OCI-LY7 (cell line): Measurements from ENCODE around the gene CDK2. TPM values are rescaled to one million over a fixed set of nuclear protein-coding genes. Genes with fewer than 3 reads are reported as not detected.
"Not testable (repeated sequence)": the region's sequence is repeated elsewhere in the genome, so short reads cannot be mapped to it uniquely, and the experiment has no call there.

Experiments
- Bru-seq: library from RNA; stranded (reverse); fragments of 400-500 nt; gene quantifications from one replicate; lab custom pipeline; 2021; lab: Mats Ljungman, UMichigan
- BruChase-seq, 2 experiments: library from RNA; stranded (reverse); fragments of 400-500 nt; gene quantifications; one replicate each; lab custom pipeline; 2021; lab: Mats Ljungman, UMichigan
- BruUV-seq: library from RNA; stranded (reverse); fragments of 400-500 nt; replicated peaks from 2 replicates; lab custom pipeline; 2021; lab: Mats Ljungman, UMichigan
- CTCF ChIA-PET: fragments of 300-600 bp; sonication (Branson Sonifier 250); formaldehyde crosslinking; loops from one replicate; lab custom pipeline; 2022; ENCODE audit warnings: antibody characterized with exemption; ENCODE audit not compliant: unreplicated experiment; lab: Charles Lee
- POLR2A ChIA-PET: fragments of 300-600 bp; sonication (Branson Sonifier 250); formaldehyde crosslinking; loops from one replicate; lab custom pipeline; 2022; ENCODE audit warnings: antibody characterized with exemption; lab: Charles Lee
- DNase-seq: peaks from one replicate; pipeline ENCODE4 v3.0.0-alpha.2; 2015; ENCODE audit warnings: low spot score
- H2AFZ ChIP-seq: fragments of 200-600 bp; sonication (generic), shearing (Covaris generic); 2 replicates; pipeline ENCODE4 v1.6.1; 2014; ENCODE audit warnings: mild to moderate bottlenecking, antibody characterized with exemption, low read length, moderate library complexity
- H3K27ac ChIP-seq: fragments of 200-600 bp; sonication (generic); 2 replicates; pipeline ENCODE4 v1.5.1; 2014; ENCODE audit warnings: mixed run types, low read depth, mild to moderate bottlenecking, moderate library complexity, low read length, inconsistent platforms; ENCODE audit not compliant: poor library complexity, severe bottlenecking
- H3K36me3 ChIP-seq: fragments of 200-600 bp; sonication (generic); 2 replicates; pipeline ENCODE4 v1.6.1; 2014; ENCODE audit warnings: mild to moderate bottlenecking, antibody characterized with exemption, low read length, moderate library complexity, mixed read lengths; ENCODE audit not compliant: insufficient read depth
- H3K4me1 ChIP-seq: fragments of 200-600 bp; sonication (generic); 2 replicates; pipeline ENCODE4 v1.5.1; 2014; ENCODE audit warnings: mild to moderate bottlenecking, low read length; ENCODE audit not compliant: insufficient read depth, poor library complexity, severe bottlenecking
- H3K4me2 ChIP-seq: fragments of 200-600 bp; sonication (generic); 2 replicates; pipeline ENCODE4 v1.6.1; 2014; ENCODE audit warnings: mild to moderate bottlenecking, low read length
- H3K4me3 ChIP-seq: fragments of 200-600 bp; sonication (generic); 2 replicates; pipeline ENCODE4 v1.5.1; 2014; ENCODE audit warnings: mild to moderate bottlenecking, low read depth, low read length; ENCODE audit not compliant: poor library complexity, severe bottlenecking
- H3K79me2 ChIP-seq: fragments of 200-600 bp; sonication (generic); 2 replicates; pipeline ENCODE4 v1.6.1; 2016; ENCODE audit warnings: low read depth, mild to moderate bottlenecking, low read length, moderate library complexity, mixed read lengths; ENCODE audit not compliant: insufficient read depth
- H3K9me2 ChIP-seq: fragments of 200-600 bp; sonication (generic); 2 replicates; pipeline ENCODE4 v1.6.1; 2016; ENCODE audit warnings: mild to moderate bottlenecking, low read length, mixed read lengths; ENCODE audit not compliant: insufficient read depth
- H3K9me3 ChIP-seq: fragments of 200-600 bp; sonication (generic); 2 replicates; pipeline ENCODE4 v1.6.1; 2014; ENCODE audit warnings: mild to moderate bottlenecking, mixed run types, low read length, mixed read lengths
- H4K20me1 ChIP-seq: fragments of 200-600 bp; sonication (generic); 2 replicates; pipeline ENCODE4 v1.6.1; 2014; ENCODE audit warnings: mild to moderate bottlenecking, antibody characterized with exemption, low read length, moderate library complexity, mixed read lengths; ENCODE audit not compliant: insufficient read depth
- CTCF ChIP-seq: fragments of 200-600 bp; sonication (generic); conservative IDR thresholded peaks from 2 replicates; pipeline ENCODE4 v1.5.1; 2014; ENCODE audit warnings: mild to moderate bottlenecking, antibody characterized with exemption, low read length, moderate library complexity, mixed read lengths
- EZH2phosphoT487 ChIP-seq: fragments of 200-600 bp; sonication (generic); IDR thresholded peaks from 2 replicates; pipeline ENCODE4 v1.6.1; 2018; ENCODE audit warnings: low read depth, borderline replicate concordance, mild to moderate bottlenecking, mixed run types, antibody characterized with exemption, low read length, moderate library complexity, mixed read lengths
- intact Hi-C: fragments of 100-400 bp; cut with micrococcal nuclease; formaldehyde crosslinking; loops from one replicate; pipeline ENCODE4 v1.10.0; 2022; ENCODE audit not compliant: unreplicated experiment
- long read RNA-seq: library from polyadenylated mRNA; stranded (forward); transcript quantifications from one replicate; pipeline ENCODE4 v2.0.0, GENCODE V29; 2022
- total RNA-seq, 2 experiments: library from RNA; depleted of rRNA in 1 of 2; stranded (reverse); fragments of >200 nt in 1 of 2; shearing (Covaris generic) in 1 of 2; gene quantifications; 2 replicates each; pipeline ENCODE4 v1.2.3, GENCODE V29; 2014 to 2022

CDK2 gene
- total RNA-seq (2014; rRNA removed; shearing (Covaris generic)) = 57.8 and 68.1 TPM in 2 replicates
- 80.9 and 81.4 TPM in 2 replicates for total RNA-seq (2022)
- percentile 80 among the genes with signal in this experiment for Bru-seq, nascent RNA
- percentile 97 among the genes with signal in this experiment for BruChase-seq, experiment 1, labeled RNA remaining after a 6-hour chase
- BruChase-seq, experiment 2, labeled RNA remaining after a 2-hour chase = percentile 95 among the genes with signal in this experiment
- long read RNA-seq, transcript CDK2-208 (6 exons, 2,598 nt) = minor isoform, 11 of 215 reads
- long read RNA-seq, transcript CDK2-201 (7 exons, 2,296 nt) = major isoform, 171 of 215 reads
- long read RNA-seq, partial matches to known transcripts = 9 of 215 reads
- long read RNA-seq, other reads (novel, unspliced or antisense) = 17 of 215 reads

- H3K4me3 ChIP-seq = peak within 1 kb of the TSS; percentile 91
- peaks cover 31% of the 10 kb centered on the region for H3K36me3 ChIP-seq
- no peak for TF ChIP-seq EZH2phosphoT487
- no peak for TF ChIP-seq CTCF
- peak within 1 kb of the TSS; percentile 96 for H3K4me2 ChIP-seq
- BruUV-seq = TSS peak; percentile 67
- DNase-seq = peak; percentile 93
- ChIA-PET POLR2A (interaction anchor here (0.6 to 0.9 kb wide), 5 partner anchors 19 to 488 kb away, joined by 4 to 10 read pairs (median 6); partner anchors contain the start of gene MIP), CTCF (interaction anchor here (0.6 kb wide), 1 partner anchor 119 kb away, joined by 11 read pairs; no protein-coding TSS in a partner anchor)
- H3K9me2 ChIP-seq = no peaks in the 10 kb centered on the region
- peak within 1 kb of the TSS; percentile 91 for H2AFZ ChIP-seq
- peak within 1 kb of the TSS; percentile 37 for H3K27ac ChIP-seq
- peaks cover 15% of the 10 kb centered on the region; the same call in 1 of the 2 replicates for H3K79me2 ChIP-seq
- H3K9me3 ChIP-seq = no peaks in the 10 kb centered on the region
- H4K20me1 ChIP-seq = 0 out of 2 replicates have a peak, but pooled peaks cover 6% of the 10 kb centered on the region
- intact Hi-C loops = loop anchor here (2.0 kb wide), 1 partner anchor 34 kb away; no protein-coding TSS in a partner anchor
- peaks cover 29% of the 10 kb centered on the region for H3K4me1 ChIP-seq
Observed at GRCh38 chr12:55966408-55967281, at the start of gene CDK2. Gene CDK2, plus strand, starts transcription at chr12:55966830. Its CDS starts 179 bp downstream, at chr12:55967009.

GRCh38 chr12:55919032-55919431 is 47.6 kb upstream of the CDK2 start:
- H3K9me3 ChIP-seq, BruUV-seq: not testable (repeated sequence)
- peaks cover 99% of the 10 kb centered on the region for H3K79me2 ChIP-seq

GRCh38 chr12:55922126-55922525 is 44.5 kb upstream of the CDK2 start:
- Histone ChIP-seq H4K20me1 (0 out of 2 replicates have a peak, but pooled peaks cover 8% of the 10 kb centered on the region), H3K9me3 (no peaks in the 10 kb centered on the region), H3K9me2 (no peaks in the 10 kb centered on the region), H3K4me2 (peak overlapping the region; percentile 22; the same call in 1 of the 2 replicates), H3K79me2 (peaks cover 98% of the 10 kb centered on the region), H3K36me3 (peaks cover 80% of the 10 kb centered on the region), H2AFZ (no peak overlapping the region), H3K27ac (no peak overlapping the region), H3K4me3 (no peak overlapping the region), H3K4me1 (peaks cover 40% of the 10 kb centered on the region)
- no TSS peak for BruUV-seq
- no peak for TF ChIP-seq EZH2phosphoT487
- no peak for TF ChIP-seq CTCF
- ChIA-PET CTCF (no interaction called here), POLR2A (interaction anchor here (0.6 to 1.3 kb wide), 5 partner anchors 105 to 707 kb away, joined by 3 to 4 read pairs (median 3); partner anchors contain the start of genes ORMDL2 and SARNP)
- no peak for DNase-seq
- intact Hi-C loops = no loop called here

More at GRCh38 chr12:55919032-55919431, 47.6 kb upstream of the CDK2 start:
- H3K4me2 ChIP-seq, intact Hi-C loops, H3K27ac ChIP-seq, CTCF ChIA-PET, H2AFZ ChIP-seq, DNase-seq, H3K9me2 ChIP-seq, H3K4me3 ChIP-seq: not testable (repeated sequence)
- peaks cover 30% of the 10 kb centered on the region for H3K4me1 ChIP-seq
- peaks cover 92% of the 10 kb centered on the region for H3K36me3 ChIP-seq
- peaks cover 12% of the 10 kb centered on the region; the same call in 1 of the 2 replicates for H4K20me1 ChIP-seq
- POLR2A ChIA-PET = interaction anchor here (0.6 kb wide), 1 partner anchor 149 kb away, joined by 5 read pairs; no protein-coding TSS in a partner anchor

GRCh38 chr12:55923648-55924047 is 43.0 kb upstream of the CDK2 start:
- H3K9me2 ChIP-seq, POLR2A ChIA-PET, H2AFZ ChIP-seq, CTCF ChIA-PET, H3K27ac ChIP-seq, H4K20me1 ChIP-seq, H3K9me3 ChIP-seq, DNase-seq, intact Hi-C loops, BruUV-seq, H3K4me3 ChIP-seq: not testable (repeated sequence)
- Histone ChIP-seq H3K4me2 (0 out of 2 replicates have a peak overlapping the region, but pooled peaks have one; percentile 18), H3K4me1 (peaks cover 43% of the 10 kb centered on the region), H3K79me2 (peaks cover 93% of the 10 kb centered on the region), H3K36me3 (peaks cover 70% of the 10 kb centered on the region)
